ENCODE measurements around the gene PIH1D1. TPM values are rescaled to one million over a fixed set of nuclear protein-coding genes. Genes with fewer than 3 reads are reported as not detected.

Gene PIH1D1
- total RNA-seq, 1 donor from 2014 or later: 133 TPM

DNA sequence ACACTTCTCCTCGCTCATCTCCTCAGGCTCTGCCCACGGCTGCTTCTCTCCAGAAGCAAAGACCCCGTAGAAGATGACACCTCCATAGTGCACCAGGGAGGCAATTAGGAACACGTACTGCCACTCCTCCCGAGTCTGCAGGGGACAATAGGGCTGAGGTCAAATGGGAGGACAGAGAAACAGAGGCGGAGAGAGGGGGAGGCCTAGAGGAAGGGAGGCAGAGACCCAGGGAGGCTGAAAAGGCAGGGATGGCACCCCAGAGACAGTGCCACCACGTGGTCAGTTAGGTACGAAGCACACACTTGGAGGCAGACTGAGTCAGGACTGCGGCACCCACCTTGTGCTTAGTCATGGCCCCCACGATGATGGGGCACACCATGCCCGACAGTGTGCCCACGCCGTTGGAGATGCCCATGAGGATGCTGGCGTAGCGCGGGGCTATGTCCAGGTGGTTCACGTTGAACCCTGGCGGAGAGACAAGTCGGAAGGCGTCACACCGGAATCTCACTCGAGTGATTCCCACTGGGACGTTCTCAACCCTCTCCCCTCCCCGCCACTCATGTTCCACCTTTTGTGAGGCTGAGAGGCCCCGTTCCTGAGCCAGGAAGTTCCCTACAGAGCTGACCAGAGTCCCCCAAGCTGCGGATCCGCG is 20.8 kb downstream of the PIH1D1 start:
- H3K27ac ChIP-seq: no peak overlapping the region
- H3K79me2 ChIP-seq (ENCODE audit: low read depth): no peaks in the 10 kb centered on the region
- H3K36me3 ChIP-seq: no peaks in the 10 kb centered on the region
- peaks cover 96% of the 10 kb centered on the region for H3K27me3 ChIP-seq
- H3F3A ChIP-seq (ENCODE audit: low read depth): peaks cover 65% of the 10 kb centered on the region
- no peak overlapping the region for H3K27ac Mint-ChIP-seq
- no peak overlapping the region for H3K9ac ChIP-seq
- peaks cover 50% of the 10 kb centered on the region for H3K4me1 Mint-ChIP-seq
- H4K20me1 ChIP-seq (ENCODE audit: low read depth): no peaks in the 10 kb centered on the region
- no peak for TF ChIP-seq EZH2 (IDR thresholded peaks at IDR 0.05)
- TF ChIP-seq, protein P1, sequence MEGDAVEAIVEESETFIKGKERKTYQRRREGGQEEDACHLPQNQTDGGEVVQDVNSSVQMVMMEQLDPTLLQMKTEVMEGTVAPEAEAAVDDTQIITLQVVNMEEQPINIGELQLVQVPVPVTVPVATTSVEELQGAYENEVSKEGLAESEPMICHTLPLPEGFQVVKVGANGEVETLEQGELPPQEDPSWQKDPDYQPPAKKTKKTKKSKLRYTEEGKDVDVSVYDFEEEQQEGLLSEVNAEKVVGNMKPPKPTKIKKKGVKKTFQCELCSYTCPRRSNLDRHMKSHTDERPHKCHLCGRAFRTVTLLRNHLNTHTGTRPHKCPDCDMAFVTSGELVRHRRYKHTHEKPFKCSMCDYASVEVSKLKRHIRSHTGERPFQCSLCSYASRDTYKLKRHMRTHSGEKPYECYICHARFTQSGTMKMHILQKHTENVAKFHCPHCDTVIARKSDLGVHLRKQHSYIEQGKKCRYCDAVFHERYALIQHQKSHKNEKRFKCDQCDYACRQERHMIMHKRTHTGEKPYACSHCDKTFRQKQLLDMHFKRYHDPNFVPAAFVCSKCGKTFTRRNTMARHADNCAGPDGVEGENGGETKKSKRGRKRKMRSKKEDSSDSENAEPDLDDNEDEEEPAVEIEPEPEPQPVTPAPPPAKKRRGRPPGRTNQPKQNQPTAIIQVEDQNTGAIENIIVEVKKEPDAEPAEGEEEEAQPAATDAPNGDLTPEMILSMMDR (IDR thresholded peaks at IDR 0.05): peak; percentile 46
- no peaks in the 10 kb centered on the region for H3K9me3 ChIP-seq (ENCODE audit: low read depth)
- H2AFZ ChIP-seq (replicated peaks): no peak overlapping the region
- H3K9me3 Mint-ChIP-seq: peaks cover 17% of the 10 kb centered on the region
- peaks cover 28% of the 10 kb centered on the region for H3K4me1 ChIP-seq
- peaks cover 2% of the 10 kb centered on the region for H3K36me3 Mint-ChIP-seq
- peaks cover 62% of the 10 kb centered on the region for H3K27me3 Mint-ChIP-seq (ENCODE audit: insufficient read depth, low read depth)
- DNase-seq (ENCODE audit: low spot score): peak; percentile 38
- H3K4me2 ChIP-seq: no peak overlapping the region
- H3K4me3 ChIP-seq: no peak overlapping the region
- peak overlapping the region; percentile 74 for H3K4me3 Mint-ChIP-seq

DNA sequence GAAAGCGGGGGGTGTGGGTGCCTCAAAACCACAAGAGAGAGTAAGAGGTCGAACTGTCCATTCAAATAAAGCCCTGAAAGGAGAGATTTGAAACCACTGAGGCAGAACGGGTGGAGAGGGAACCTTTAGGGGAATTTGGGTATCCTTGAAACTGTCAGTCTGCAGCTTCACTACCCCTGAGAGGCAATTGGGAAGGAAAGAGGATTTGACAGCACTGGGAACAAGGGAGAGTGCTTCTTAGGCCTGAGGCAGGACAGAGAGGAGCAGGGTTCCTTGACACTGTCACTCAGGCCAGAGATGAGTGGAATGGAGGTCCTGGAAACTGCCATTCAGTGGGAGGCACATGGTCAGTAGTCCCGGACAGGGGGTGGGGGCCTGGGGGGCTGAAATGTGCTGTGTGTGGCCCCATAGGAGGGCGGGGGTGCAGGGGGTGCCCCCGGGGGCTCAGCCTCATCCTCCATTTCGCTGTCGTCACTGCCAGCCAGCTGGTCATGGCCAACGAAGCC is 21.4 kb downstream of the PIH1D1 start:
- Mint-ChIP-seq H3K9me3 (peaks cover 17% of the 10 kb centered on the region), H3K27me3 (ENCODE audit: insufficient read depth, low read depth) (peaks cover 62% of the 10 kb centered on the region), H3K4me3 (peak overlapping the region; percentile 74), H3K36me3 (peaks cover 2% of the 10 kb centered on the region), H3K27ac (no peak overlapping the region), H3K4me1 (peaks cover 51% of the 10 kb centered on the region)
- H3K9me3 ChIP-seq (ENCODE audit: low read depth): no peaks in the 10 kb centered on the region
- H3F3A ChIP-seq (ENCODE audit: low read depth): peaks cover 62% of the 10 kb centered on the region
- no peaks in the 10 kb centered on the region for H3K36me3 ChIP-seq
- peaks cover 96% of the 10 kb centered on the region for H3K27me3 ChIP-seq
- no peak overlapping the region for H2AFZ ChIP-seq (replicated peaks)
- H3K4me2 ChIP-seq: peak overlapping the region; percentile 93
- TF ChIP-seq EZH2phosphoT487 (IDR thresholded peaks at IDR 0.05) (no peak), EZH2 (IDR thresholded peaks at IDR 0.05) (no peak)
- TF ChIP-seq, protein P1 (IDR thresholded peaks at IDR 0.05): no peak
- peaks cover 30% of the 10 kb centered on the region for H3K4me1 ChIP-seq
- H3K79me2 ChIP-seq (ENCODE audit: low read depth): no peaks in the 10 kb centered on the region
- H3K27ac ChIP-seq: no peak overlapping the region
- no peak overlapping the region for H3K9ac ChIP-seq
- H4K20me1 ChIP-seq (ENCODE audit: low read depth): no peaks in the 10 kb centered on the region
- DNase-seq (ENCODE audit: low spot score): no peak
- no peak overlapping the region for H3K4me3 ChIP-seq

DNA sequence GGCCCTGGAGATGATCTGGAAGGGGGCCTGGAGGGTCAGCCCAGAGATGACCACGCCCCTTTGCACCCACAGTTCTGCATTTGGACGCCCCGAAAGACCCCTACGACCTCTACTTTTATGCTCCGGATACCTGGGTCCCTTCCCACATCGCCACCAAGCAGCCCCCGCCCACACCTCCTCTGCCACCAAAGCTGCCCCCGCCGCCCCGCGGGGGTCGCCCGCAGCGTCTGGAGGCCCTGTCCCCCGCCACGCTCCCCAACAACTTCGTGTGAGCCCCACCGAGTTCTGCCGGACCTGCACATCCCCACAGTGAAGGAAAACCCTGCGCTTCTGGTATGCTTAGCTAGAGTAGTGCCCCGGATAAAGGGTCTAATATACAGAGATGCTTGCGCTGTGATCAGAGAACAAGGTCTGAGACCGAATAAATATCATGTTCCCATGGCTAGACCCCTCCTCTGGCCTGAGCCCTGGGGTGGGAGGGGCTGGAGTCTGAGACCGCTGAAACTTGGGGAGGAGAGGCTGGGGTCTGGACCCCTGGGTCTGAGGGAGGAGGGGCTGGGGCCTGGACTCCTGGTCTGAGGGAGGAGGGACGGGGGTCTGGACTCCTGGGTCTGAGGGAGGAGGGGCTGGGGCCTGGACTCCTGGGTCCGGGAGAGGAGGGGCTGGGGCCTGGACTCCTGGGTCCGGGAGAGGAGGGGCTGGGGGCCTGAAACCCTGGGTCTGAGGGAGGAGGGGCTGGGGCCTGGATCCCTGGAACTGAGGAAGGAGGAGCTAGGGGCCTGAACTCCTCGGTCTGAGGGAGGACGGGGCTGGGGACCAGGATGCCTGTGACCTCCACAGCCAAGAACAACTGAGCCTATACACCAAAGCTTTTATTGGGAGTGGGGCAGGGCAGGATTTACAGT is 22.8 kb downstream of the PIH1D1 start:
- peak overlapping the region; percentile 93 for H3K4me2 ChIP-seq
- H3K27ac Mint-ChIP-seq: peak overlapping the region; percentile 46

More for the DNA sequence above, 22.8 kb downstream of the PIH1D1 start:
- Mint-ChIP-seq H3K4me1 (peaks cover 54% of the 10 kb centered on the region), H3K9me3 (peaks cover 17% of the 10 kb centered on the region), H3K4me3 (peak overlapping the region; percentile 87), H3K36me3 (peaks cover 2% of the 10 kb centered on the region), H3K27me3 (ENCODE audit: insufficient read depth, low read depth) (peaks cover 67% of the 10 kb centered on the region)
- Histone ChIP-seq H3K79me2 (ENCODE audit: low read depth) (no peaks in the 10 kb centered on the region), H3K27ac (no peak overlapping the region), H2AFZ (replicated peaks) (peak overlapping the region; percentile 30), H3K4me3 (peak overlapping the region; percentile 50), H3K9me3 (ENCODE audit: low read depth) (no peaks in the 10 kb centered on the region), H3K36me3 (no peaks in the 10 kb centered on the region), H3K9ac (no peak overlapping the region), H3K4me1 (peaks cover 32% of the 10 kb centered on the region), H4K20me1 (ENCODE audit: low read depth) (no peaks in the 10 kb centered on the region), H3F3A (ENCODE audit: low read depth) (peaks cover 60% of the 10 kb centered on the region), H3K27me3 (peaks cover 96% of the 10 kb centered on the region)
- DNase-seq (ENCODE audit: low spot score): peak; percentile 62
- TF ChIP-seq, protein P1 (IDR thresholded peaks at IDR 0.05): no peak
- TF ChIP-seq EZH2 (IDR thresholded peaks at IDR 0.05): no peak
- no peak for TF ChIP-seq EZH2phosphoT487 (IDR thresholded peaks at IDR 0.05)
